Naive thymus-derived CD4-positive, alpha-beta T cell (primary cell): ENCODE measurements around the gene IARS2. TPM values are rescaled to one million over a fixed set of nuclear protein-coding genes. Genes with fewer than 3 reads are reported as not detected.
"Not testable (repeated sequence)": the region's sequence is repeated elsewhere in the genome, so short reads cannot be mapped to it uniquely, and the experiment has no call there.

Source experiments
- ATAC-seq: fragments of 150-1000 bp; cut with Tn5 transposase; 2 replicates; pipeline ENCODE4 v1.10.0; 2021; ENCODE audit warnings: mild to moderate bottlenecking, moderate library complexity
- CTCF ChIA-PET: fragments of 350-600 bp; sonication (Branson Sonifier 250); formaldehyde crosslinking; loops from one replicate; lab custom pipeline; 2021; ENCODE audit warnings: antibody characterized with exemption; lab: Charles Lee
- POLR2A ChIA-PET: fragments of 350-600 bp; sonication (Branson Sonifier 250); formaldehyde crosslinking; loops from one replicate; lab custom pipeline; 2021; ENCODE audit warnings: antibody characterized with exemption, inconsistent platforms; lab: Charles Lee
- DNase-seq, 9 donors: peaks; one replicate each; pipeline versions ENCODE4 v3.0.0 to v3.0.0-alpha.2; 2020 to 2022; ENCODE audit warnings: mixed read lengths in 1 of 9
- H3K27ac ChIP-seq: one replicate; pipeline ENCODE4 v1.7.0; 2013; ENCODE audit warnings: mild to moderate bottlenecking, low read depth, low read length, moderate library complexity
- H3K27me3 ChIP-seq, 2 donors: one replicate each; pipeline ENCODE4 v1.7.0; 2013; ENCODE audit warnings: low read length in 2 of 2, mild to moderate bottlenecking in 2 of 2, moderate library complexity in 2 of 2; ENCODE audit not compliant: control insufficient read depth in 2 of 2, insufficient read depth in 2 of 2
- H3K36me3 ChIP-seq, 3 experiments: 1 replicate in 2 of 3; 2 replicates in 1 of 3; pipeline ENCODE4 v1.7.0; 2013; ENCODE audit warnings: low read length in 3 of 3, mild to moderate bottlenecking in 3 of 3, moderate library complexity in 1 of 3; ENCODE audit not compliant: insufficient read depth in 3 of 3, control insufficient read depth in 2 of 3
- H3K4me1 ChIP-seq, 2 donors: one replicate each; pipeline ENCODE4 v1.7.0; 2013; ENCODE audit warnings: low read length in 2 of 2, mild to moderate bottlenecking in 2 of 2, moderate library complexity in 1 of 2; ENCODE audit not compliant: control insufficient read depth in 2 of 2, insufficient read depth in 2 of 2
- H3K4me3 ChIP-seq: 2 replicates; pipeline ENCODE4 v1.7.0; 2013; ENCODE audit warnings: mild to moderate bottlenecking, low read length
- H3K9me3 ChIP-seq, 3 experiments: 1 replicate in 2 of 3; 2 replicates in 1 of 3; pipeline ENCODE4 v1.7.0; 2013; ENCODE audit warnings: low read length in 3 of 3; ENCODE audit not compliant: control insufficient read depth in 2 of 3
- H3K27ac Mint-ChIP-seq, 9 donors: one replicate each; pipeline ENCODE4 v1.8.0; 2020 to 2022; ENCODE audit warnings: mixed read lengths in 9 of 9, mild to moderate bottlenecking in 8 of 9, moderate library complexity in 5 of 9, inconsistent platforms in 2 of 9
- H3K27me3 Mint-ChIP-seq, 5 donors: one replicate each; pipeline ENCODE4 v1.8.0; 2021 to 2022; ENCODE audit warnings: mixed read lengths in 5 of 5, mild to moderate bottlenecking in 1 of 5
- H3K36me3 Mint-ChIP-seq, 5 donors: one replicate each; pipeline ENCODE4 v1.8.0; 2020 to 2022; ENCODE audit warnings: mixed read lengths in 5 of 5, mild to moderate bottlenecking in 3 of 5, inconsistent platforms in 1 of 5
- H3K4me1 Mint-ChIP-seq, 7 donors: one replicate each; pipeline ENCODE4 v1.8.0; 2020 to 2022; ENCODE audit warnings: mixed read lengths in 7 of 7, mild to moderate bottlenecking in 3 of 7, inconsistent platforms in 1 of 7
- H3K4me3 Mint-ChIP-seq, 10 donors: one replicate each; pipeline ENCODE4 v1.8.0; 2020 to 2022; ENCODE audit warnings: mild to moderate bottlenecking in 10 of 10, mixed read lengths in 10 of 10, moderate library complexity in 6 of 10, inconsistent platforms in 2 of 10
- H3K9me3 Mint-ChIP-seq, 11 donors: one replicate each; pipeline ENCODE4 v1.8.0; 2020 to 2022; ENCODE audit warnings: mixed read lengths in 11 of 11, mild to moderate bottlenecking in 4 of 11, inconsistent platforms in 1 of 11, moderate library complexity in 1 of 11
- intact Hi-C, 2 donors: fragments of 100-400 bp; cut with micrococcal nuclease; formaldehyde crosslinking; loops; one replicate each; pipeline ENCODE4 v1.15.1; 2023
- polyA plus RNA-seq, 2 donors: library from polyadenylated mRNA; unstranded; fragments of 300-500 nt; fragmentation: Illumina TruSeq; gene quantifications; one replicate each; pipeline ENCODE4 v1.2.3, GENCODE V29; 2021
- total RNA-seq, 6 experiments: library from RNA in 5 of 6; stranded (reverse) in 5 of 6; gene quantifications; 1 replicate in 5 of 6; 2 replicates in 1 of 6; pipeline ENCODE4 v1.2.3 and lab custom pipeline; 2021 to 2026

The IARS2 gene
- total and polyA plus RNA-seq, 7 experiments from 2014 or later: 27.2 to 85.1 (median 45.8) TPM

DNA sequence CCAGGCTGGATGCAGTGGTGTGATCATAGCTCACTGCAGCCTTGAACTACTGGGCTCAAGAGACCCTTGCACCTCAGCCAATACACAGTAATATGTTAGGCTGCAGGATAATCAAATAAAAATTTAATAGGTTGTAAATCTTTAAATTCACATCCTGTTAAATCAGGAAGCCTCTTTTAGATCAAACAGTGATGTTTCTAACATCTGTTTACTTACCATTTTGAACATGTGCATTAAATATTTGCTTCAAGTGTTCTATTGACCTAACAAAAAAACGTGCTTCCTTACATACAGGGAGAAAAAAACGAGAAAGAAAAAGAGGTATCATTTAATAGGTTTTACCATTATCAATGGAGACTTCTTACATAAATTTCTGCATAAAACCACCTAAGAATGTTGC, 70.6 kb downstream of the IARS2 start:
- CTCF ChIA-PET: no interaction called here
- Mint-ChIP-seq H3K4me1 (peaks cover 0 to 10% (median 0%) of the 10 kb centered on the region in 7 donors), H3K27ac (no peak overlapping the region), H3K4me3 (no peak overlapping the region), H3K27me3 (no peaks in the 10 kb centered on the region), H3K36me3 (peaks cover 12 to 47% (median 31%) of the 10 kb centered on the region in 5 donors), H3K9me3 (no peaks in the 10 kb centered on the region)
- H3K27ac ChIP-seq: no peak overlapping the region
- ATAC-seq (no peak), DNase-seq (no peak)
- no peak overlapping the region for H3K4me3 ChIP-seq
- intact Hi-C loops: no loop called here
- H3K36me3 ChIP-seq: peaks cover 12 to 42% (median 13%) of the 10 kb centered on the region in 3 experiments
- H3K27me3 ChIP-seq: no peaks in the 10 kb centered on the region
- H3K9me3 ChIP-seq: no peaks in the 10 kb centered on the region
- POLR2A ChIA-PET: no interaction called here
- no peaks in the 10 kb centered on the region for H3K4me1 ChIP-seq

DNA sequence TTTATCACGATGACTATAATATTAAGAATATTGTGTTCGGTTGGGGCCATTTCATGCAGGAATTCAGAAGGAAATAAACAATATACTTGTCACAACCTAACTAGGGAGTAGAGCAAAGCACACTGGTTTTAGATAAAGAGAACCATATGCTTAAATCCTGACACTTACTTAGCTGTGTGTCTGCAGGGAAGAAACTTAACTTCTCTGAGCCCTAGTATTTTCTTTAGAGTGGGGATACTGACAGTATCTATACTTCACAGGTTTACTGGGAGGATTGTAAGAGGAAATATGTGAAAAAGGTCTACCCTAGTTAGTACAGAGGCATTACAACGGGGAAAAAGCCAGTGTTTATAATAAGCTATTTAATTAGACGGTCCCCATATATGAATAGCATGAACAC, 72.9 kb downstream of the IARS2 start:
- no peak for DNase-seq
- Mint-ChIP-seq H3K27me3 (no peaks in the 10 kb centered on the region), H3K27ac (peak overlapping the region in 1 of 9 donors; percentile 34), H3K4me3 (no peak overlapping the region), H3K4me1 (peaks cover 0 to 5% (median 0%) of the 10 kb centered on the region in 7 donors), H3K9me3 (peaks cover 0 to 3% (median 0%) of the 10 kb centered on the region in 11 donors), H3K36me3 (peaks cover 21 to 53% (median 43%) of the 10 kb centered on the region in 5 donors)
- ChIA-PET POLR2A (no interaction called here), CTCF (no interaction called here)
- Histone ChIP-seq H3K9me3 (no peaks in the 10 kb centered on the region), H3K36me3 (peaks cover 21 to 51% (median 22%) of the 10 kb centered on the region in 3 experiments), H3K27me3 (no peaks in the 10 kb centered on the region), H3K4me3 (no peak overlapping the region), H3K4me1 (no peaks in the 10 kb centered on the region), H3K27ac (no peak overlapping the region)
- no peak for ATAC-seq
- intact Hi-C loops: no loop called here

DNA sequence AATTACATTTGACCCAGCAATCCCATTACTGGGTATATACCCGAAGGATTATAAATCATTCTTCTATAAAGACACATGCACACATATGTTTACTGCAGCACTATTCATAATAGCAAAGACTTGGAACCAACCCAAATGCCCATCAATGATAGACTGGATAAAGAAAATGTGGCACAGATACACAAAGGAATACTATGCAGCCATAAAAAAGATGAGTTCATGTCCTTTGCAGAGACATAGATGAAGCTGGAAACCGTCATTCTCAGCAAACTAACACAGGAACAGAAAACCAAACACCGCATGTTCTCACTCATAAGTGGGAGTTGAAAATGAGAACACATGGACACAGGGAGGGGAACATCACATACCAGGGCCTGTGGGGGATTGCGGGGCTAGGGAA, 76.0 kb downstream of the IARS2 start:
- H3K27me3 ChIP-seq, H3K4me1 Mint-ChIP-seq, H3K27me3 Mint-ChIP-seq, H3K27ac ChIP-seq, POLR2A ChIA-PET, H3K9me3 Mint-ChIP-seq, H3K4me1 ChIP-seq, H3K4me3 ChIP-seq, DNase-seq, intact Hi-C loops, CTCF ChIA-PET, H3K9me3 ChIP-seq, H3K4me3 Mint-ChIP-seq, ATAC-seq: not testable (repeated sequence)
- peaks cover 18 to 68% (median 18%) of the 10 kb centered on the region in 3 experiments for H3K36me3 ChIP-seq
- H3K36me3 Mint-ChIP-seq: peaks cover 27 to 76% (median 69%) of the 10 kb centered on the region in 5 donors
- peak overlapping the region in 1 of 9 donors; percentile 59 for H3K27ac Mint-ChIP-seq

DNA sequence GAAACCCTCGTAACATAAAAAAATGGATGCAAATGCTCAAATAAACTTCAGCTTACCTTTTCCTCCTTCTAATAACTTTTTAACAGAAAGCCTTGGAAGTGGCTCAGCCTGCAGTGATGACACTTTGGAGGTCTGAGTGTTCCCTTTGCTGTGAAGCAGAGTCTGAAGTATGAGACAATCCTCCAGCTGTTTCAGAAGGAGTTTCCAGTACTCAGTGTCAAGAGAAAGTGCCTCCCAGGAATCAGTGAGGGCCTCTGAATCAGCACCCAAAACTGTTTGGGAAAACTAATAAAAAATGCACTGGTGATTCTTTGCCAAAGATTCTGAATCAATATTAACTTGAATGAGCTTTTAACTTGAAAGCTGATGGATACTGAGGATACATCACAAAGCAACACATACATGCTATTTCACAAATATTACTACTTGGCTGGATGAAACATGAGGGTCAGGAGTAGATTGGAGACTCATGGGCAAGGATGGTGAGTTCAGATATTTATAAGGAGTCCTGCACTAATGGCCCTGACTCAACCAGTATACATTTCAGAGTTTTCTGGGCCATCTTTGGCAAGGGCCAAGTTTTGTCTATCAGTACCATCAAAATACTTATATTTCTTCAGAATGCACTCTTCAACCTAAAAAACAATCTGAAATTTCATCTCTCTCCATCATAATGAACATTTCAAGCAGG, 77.0 kb downstream of the IARS2 start:
- Histone ChIP-seq H3K36me3 (peaks cover 16 to 63% (median 18%) of the 10 kb centered on the region in 3 experiments), H3K4me3 (no peak overlapping the region), H3K27ac (no peak overlapping the region), H3K9me3 (no peaks in the 10 kb centered on the region), H3K27me3 (no peaks in the 10 kb centered on the region), H3K4me1 (no peaks in the 10 kb centered on the region)
- H3K9me3 Mint-ChIP-seq: peaks cover 0 to 3% (median 0%) of the 10 kb centered on the region in 11 donors
- intact Hi-C loops: no loop called here
- DNase-seq: no peak
- peaks cover 30 to 79% (median 74%) of the 10 kb centered on the region in 5 donors for H3K36me3 Mint-ChIP-seq
- ChIA-PET CTCF (no interaction called here), POLR2A (no interaction called here)
- H3K27me3 Mint-ChIP-seq: no peaks in the 10 kb centered on the region
- no peak for ATAC-seq
- H3K4me1 Mint-ChIP-seq: peaks cover 0 to 5% (median 0%) of the 10 kb centered on the region in 7 donors
- no peak overlapping the region for H3K27ac Mint-ChIP-seq
- H3K4me3 Mint-ChIP-seq: no peak overlapping the region

DNA sequence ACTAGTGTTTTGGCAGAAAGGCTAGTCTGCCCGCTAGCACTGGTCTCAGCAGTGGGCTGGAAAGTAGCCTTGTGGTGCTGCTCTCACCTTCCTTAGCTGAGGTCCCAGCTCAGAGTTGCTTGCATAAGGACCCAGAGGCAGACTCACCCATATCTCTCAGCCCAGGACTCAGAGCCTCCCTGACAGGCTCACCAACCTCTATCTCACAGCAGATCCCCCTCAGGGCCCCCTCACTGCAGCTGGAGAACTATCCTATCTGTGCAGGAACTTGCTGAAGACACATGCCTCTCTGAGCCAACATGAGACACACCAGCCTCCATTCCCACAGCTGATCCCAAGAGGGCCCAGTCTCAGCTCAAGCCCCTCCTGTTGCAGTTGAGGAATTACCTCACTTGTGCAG, 82.6 kb downstream of the IARS2 start:
- DNase-seq: no peak
- peaks cover 0 to 43% (median 1%) of the 10 kb centered on the region in 3 experiments for H3K36me3 ChIP-seq
- H3K27ac Mint-ChIP-seq: peak overlapping the region in 2 of 9 donors; percentile 27 to 32
- no peak overlapping the region for H3K4me3 Mint-ChIP-seq
- CTCF ChIA-PET: no interaction called here
- no peaks in the 10 kb centered on the region for H3K4me1 ChIP-seq
- no peaks in the 10 kb centered on the region for H3K27me3 Mint-ChIP-seq
- POLR2A ChIA-PET: no interaction called here
- ATAC-seq: no peak
- no peak overlapping the region for H3K27ac ChIP-seq
- H3K27me3 ChIP-seq: no peaks in the 10 kb centered on the region
- H3K9me3 Mint-ChIP-seq: no peaks in the 10 kb centered on the region
- peaks cover 0 to 8% (median 0%) of the 10 kb centered on the region in 7 donors for H3K4me1 Mint-ChIP-seq
- no peak overlapping the region for H3K4me3 ChIP-seq
- H3K9me3 ChIP-seq: no peaks in the 10 kb centered on the region
- H3K36me3 Mint-ChIP-seq: peaks cover 29 to 85% (median 77%) of the 10 kb centered on the region in 5 donors
- intact Hi-C loops: no loop called here

DNA sequence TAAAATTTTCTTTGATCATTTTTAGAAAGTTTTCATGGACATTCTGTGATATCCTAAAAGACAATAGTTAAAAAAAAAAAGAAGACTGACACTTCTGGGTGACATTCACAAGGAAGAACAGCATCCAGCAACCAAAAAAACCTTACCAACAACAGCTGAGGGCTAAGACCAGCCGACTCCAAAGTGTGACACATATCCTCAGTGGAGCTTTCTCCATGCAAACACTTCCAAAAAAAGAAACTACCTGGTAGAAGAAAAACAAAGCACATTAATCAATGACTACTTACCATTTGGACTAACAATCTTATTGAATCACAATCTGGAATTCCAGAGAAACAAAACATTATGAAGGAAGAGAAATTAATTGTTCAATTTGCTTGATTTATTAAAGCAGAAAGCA, 88.2 kb downstream of the IARS2 start:
- no peaks in the 10 kb centered on the region for H3K9me3 Mint-ChIP-seq
- H3K36me3 ChIP-seq: peaks cover 0 to 27% (median 4%) of the 10 kb centered on the region in 3 experiments
- DNase-seq (no peak), ATAC-seq (no peak)
- no peaks in the 10 kb centered on the region for H3K4me1 ChIP-seq
- no peaks in the 10 kb centered on the region for H3K27me3 Mint-ChIP-seq
- H3K36me3 Mint-ChIP-seq: peaks cover 15 to 61% (median 43%) of the 10 kb centered on the region in 5 donors
- intact Hi-C loops: no loop called here
- H3K9me3 ChIP-seq: no peaks in the 10 kb centered on the region
- no peak overlapping the region for H3K27ac ChIP-seq
- H3K4me1 Mint-ChIP-seq: peaks cover 0 to 5% (median 0%) of the 10 kb centered on the region in 7 donors
- H3K27me3 ChIP-seq: no peaks in the 10 kb centered on the region
- H3K4me3 ChIP-seq: no peak overlapping the region
- no peak overlapping the region for H3K4me3 Mint-ChIP-seq
- ChIA-PET POLR2A (no interaction called here), CTCF (no interaction called here)
- H3K27ac Mint-ChIP-seq: no peak overlapping the region

DNA sequence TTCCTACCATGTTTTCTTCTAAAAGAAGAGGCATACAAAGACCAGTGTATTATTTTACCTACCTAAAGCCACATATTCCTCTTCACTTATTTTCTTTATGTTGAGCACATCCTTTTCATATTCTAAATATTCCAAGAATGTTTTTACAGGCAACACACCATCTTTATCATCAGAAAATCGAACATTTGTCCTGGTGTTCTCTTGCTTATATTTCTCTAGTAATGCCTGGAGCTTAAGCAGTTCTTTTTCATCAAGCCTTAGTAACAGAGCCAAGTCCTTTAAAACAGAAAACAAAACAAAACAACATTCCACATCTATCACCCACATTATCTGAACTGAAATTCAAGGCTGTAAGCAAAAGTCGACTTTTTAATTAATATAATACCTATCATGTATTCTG, 88.7 kb downstream of the IARS2 start:
- H3K27me3 Mint-ChIP-seq: no peaks in the 10 kb centered on the region
- peaks cover 16 to 60% (median 41%) of the 10 kb centered on the region in 5 donors for H3K36me3 Mint-ChIP-seq
- ChIA-PET POLR2A (no interaction called here), CTCF (no interaction called here)
- intact Hi-C loops: no loop called here
- Histone ChIP-seq H3K27ac (no peak overlapping the region), H3K36me3 (peaks cover 3 to 31% (median 4%) of the 10 kb centered on the region in 3 experiments), H3K9me3 (no peaks in the 10 kb centered on the region), H3K4me3 (no peak overlapping the region), H3K27me3 (no peaks in the 10 kb centered on the region), H3K4me1 (no peaks in the 10 kb centered on the region)
- no peak for ATAC-seq
- H3K9me3 Mint-ChIP-seq: no peaks in the 10 kb centered on the region
- no peak overlapping the region for H3K4me3 Mint-ChIP-seq
- DNase-seq: no peak
- peaks cover 0 to 4% (median 0%) of the 10 kb centered on the region in 7 donors for H3K4me1 Mint-ChIP-seq
- H3K27ac Mint-ChIP-seq: no peak overlapping the region
